Ectodermal cell (in vitro differentiated cells): ENCODE results near the gene RASGEF1B.

ENCODE experiments used
- H3K27ac ChIP-seq: 2 replicates; pipeline ENCODE4 v1.7.0; 2013; ENCODE audit warnings: mild to moderate bottlenecking, low read depth, low read length; ENCODE audit not compliant: insufficient read depth, poor library complexity, severe bottlenecking
- H3K27me3 ChIP-seq: 2 replicates; pipeline ENCODE4 v1.7.0; 2013; ENCODE audit warnings: mild to moderate bottlenecking, low read length; ENCODE audit not compliant: insufficient read depth, control insufficient read depth, poor library complexity, severe bottlenecking
- H3K36me3 ChIP-seq: one replicate; pipeline ENCODE4 v1.7.0; 2013; ENCODE audit warnings: low read length; ENCODE audit not compliant: control insufficient read depth, insufficient read depth
- H3K4me1 ChIP-seq: one replicate; pipeline ENCODE4 v1.7.0; 2013; ENCODE audit warnings: low read length; ENCODE audit not compliant: control insufficient read depth, insufficient read depth
- H3K4me3 ChIP-seq: 2 replicates; pipeline ENCODE4 v1.7.0; 2013; ENCODE audit warnings: low read depth, low read length, control low read depth; ENCODE audit not compliant: insufficient read depth
- H3K9me3 ChIP-seq: 2 replicates; pipeline ENCODE4 v1.7.0; 2013; ENCODE audit warnings: mild to moderate bottlenecking, low read length, moderate library complexity; ENCODE audit not compliant: control insufficient read depth
- WGBS, 2 experiments: methylation state at CpG; one replicate each; pipeline ENCODE4 v1.1.7; 2013; ENCODE audit warnings: missing lambda C conversion rate in 2 of 2; 5-methylcytosine and 5-hydroxymethylcytosine counted together

RASGEF1B gene

DNA sequence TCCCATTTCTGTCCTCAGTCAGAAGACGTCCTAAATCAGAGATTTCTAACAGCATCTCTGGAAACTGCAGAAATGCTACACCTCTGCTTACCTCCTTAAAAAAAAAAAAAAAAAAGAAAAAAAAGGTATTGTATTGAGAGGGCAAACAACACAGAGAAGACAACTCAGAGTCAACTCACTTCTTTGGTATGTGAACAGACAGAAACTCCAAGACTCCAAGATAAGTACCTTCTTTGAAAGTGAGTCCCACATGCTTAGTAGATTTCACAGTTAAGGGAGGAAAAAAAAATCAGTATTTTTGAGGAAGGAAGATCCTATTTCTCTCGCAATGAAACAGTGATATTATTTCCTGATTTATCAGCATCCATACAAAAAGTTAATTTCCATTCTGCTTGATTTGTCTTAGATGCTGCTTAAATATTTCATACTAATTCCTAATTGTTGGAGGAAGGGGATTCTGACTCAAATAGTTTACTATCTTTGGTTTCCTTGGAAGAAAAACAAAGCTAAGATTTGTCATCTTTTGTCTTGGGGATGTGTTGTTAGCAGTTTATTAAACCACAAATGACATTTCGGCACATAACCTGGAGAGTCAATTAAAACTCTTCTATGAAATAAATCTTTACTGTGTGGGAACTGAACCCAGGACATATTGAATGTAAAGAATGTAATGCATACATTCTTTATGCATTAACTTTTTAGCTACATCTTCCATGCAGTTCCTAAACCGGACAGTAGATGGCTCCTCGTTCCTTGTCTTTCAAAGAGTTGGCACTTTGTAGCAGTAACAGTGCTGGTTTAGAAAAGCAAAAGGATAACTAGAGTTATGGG is 4.7 kb downstream of the RASGEF1B start:
- H3K4me1 ChIP-seq, result peaks cover 8% of the 10 kb centered on the region
- H3K27me3 ChIP-seq, result peaks cover 22% of the 10 kb centered on the region
- H3K27ac ChIP-seq, result no peak overlapping the region
- no peak overlapping the region for H3K4me3 ChIP-seq
- H3K36me3 ChIP-seq, result no peaks in the 10 kb centered on the region
- no peaks in the 10 kb centered on the region for H3K9me3 ChIP-seq
- WGBS, 2 experiments, result 0 to 28% methylated on average over 2 to 4 of the region's 5 CpGs

DNA sequence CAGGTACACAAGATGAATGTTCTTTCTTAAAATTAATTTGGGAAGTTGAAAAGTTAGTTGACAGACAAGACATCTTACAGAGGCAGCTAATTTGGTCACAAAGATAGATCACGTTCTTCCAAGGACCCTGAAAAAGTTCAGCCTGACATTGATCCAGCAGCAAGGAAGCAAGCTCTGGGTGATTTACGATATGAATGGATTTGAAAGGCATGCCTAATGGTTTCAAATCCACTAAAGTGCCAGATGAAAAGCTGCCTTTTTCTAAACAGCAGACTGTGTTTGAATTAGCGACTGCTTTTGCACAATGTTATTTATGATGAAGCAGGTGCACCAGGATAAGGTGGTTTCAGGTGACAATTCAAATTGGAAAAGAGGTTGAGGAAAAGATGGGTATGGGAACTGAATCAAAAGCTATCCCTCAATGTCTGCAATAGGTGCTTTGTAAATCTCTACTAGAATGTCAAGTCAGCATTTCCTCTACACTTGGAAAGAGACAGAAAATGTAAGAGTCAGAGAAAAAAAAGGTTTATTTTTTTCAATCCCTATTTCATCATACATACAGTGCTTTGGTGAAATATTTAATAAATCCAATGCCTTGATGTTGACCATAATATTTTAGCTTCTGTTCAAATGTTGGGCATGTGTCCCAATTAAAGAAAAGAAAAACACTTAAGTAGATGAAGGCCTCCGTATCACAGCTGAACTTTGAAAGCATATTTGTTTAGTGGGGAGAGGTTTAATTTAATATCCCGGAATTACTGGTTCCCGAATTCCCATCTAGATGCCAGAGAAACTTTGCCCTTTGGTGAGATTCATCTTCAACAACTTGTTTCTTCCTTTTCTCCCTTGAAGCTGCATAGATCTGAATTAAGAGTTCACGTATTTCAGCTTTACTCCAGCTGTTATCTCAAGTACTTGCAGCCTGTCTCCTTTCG is 6.0 kb downstream of the RASGEF1B start:
- Histone ChIP-seq H3K4me1 (peaks cover 3% of the 10 kb centered on the region), H3K9me3 (no peaks in the 10 kb centered on the region), H3K27me3 (peaks cover 12% of the 10 kb centered on the region), H3K27ac (no peak overlapping the region), H3K4me3 (no peak overlapping the region), H3K36me3 (no peaks in the 10 kb centered on the region)
- 90 to 91% methylated on average over 8 of the region's 8 CpGs for WGBS, 2 experiments

DNA sequence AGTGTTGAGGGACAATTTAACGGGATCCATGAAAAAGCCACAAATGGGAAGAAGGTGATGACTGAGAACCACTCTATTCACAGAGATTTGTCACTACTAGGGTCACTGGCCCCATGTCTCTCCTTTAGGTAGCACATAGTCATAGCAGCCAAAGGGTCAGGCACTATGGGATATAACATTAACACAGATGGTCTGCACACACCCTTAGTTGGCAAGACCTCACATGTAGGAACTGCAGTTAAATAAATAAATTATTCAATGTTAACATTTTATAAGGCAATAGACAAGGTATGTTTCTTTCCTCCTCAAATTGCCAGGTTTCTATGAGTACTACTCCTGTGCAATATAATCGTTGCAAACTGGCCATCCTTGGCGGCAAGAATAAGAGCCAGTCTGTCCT is 10.9 kb downstream of the RASGEF1B start:
- WGBS, 2 experiments, result 95 to 96% methylated on average over 3 of the region's 3 CpGs
- Histone ChIP-seq H3K4me1 (no peaks in the 10 kb centered on the region), H3K4me3 (no peak overlapping the region), H3K27me3 (no peaks in the 10 kb centered on the region), H3K9me3 (no peaks in the 10 kb centered on the region), H3K36me3 (no peaks in the 10 kb centered on the region), H3K27ac (no peak overlapping the region)

DNA sequence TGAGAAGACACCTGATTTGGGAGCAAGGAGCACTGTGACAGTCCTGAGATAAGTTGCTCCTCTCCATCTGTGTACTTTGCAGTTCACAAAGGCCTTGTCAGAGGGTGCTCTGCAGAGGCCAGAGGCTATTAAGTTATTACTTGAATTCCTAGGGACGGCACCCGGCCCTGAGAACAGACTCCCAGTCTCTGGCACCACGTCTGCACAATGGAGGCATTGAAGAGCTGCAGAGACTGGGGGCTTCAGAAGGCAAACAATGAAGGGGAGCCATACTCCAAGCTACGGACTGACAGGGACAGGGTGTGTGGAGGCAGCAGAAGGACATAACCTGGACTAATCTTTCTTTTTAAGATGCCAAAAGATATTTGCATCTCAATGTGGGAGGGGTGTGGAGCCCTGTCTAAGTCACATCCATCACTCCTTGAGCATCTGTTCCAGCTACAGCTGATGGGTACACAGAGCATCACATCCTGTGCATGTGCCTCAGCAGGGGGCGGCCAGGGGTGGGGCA is 11.5 kb downstream of the RASGEF1B start:
- H3K27me3 ChIP-seq, result no peaks in the 10 kb centered on the region
- no peaks in the 10 kb centered on the region for H3K9me3 ChIP-seq
- no peak overlapping the region for H3K4me3 ChIP-seq
- H3K27ac ChIP-seq, result no peak overlapping the region
- WGBS, 2 experiments, result 73 to 78% methylated on average over 5 of the region's 5 CpGs
- H3K4me1 ChIP-seq, result no peaks in the 10 kb centered on the region
- no peaks in the 10 kb centered on the region for H3K36me3 ChIP-seq

DNA sequence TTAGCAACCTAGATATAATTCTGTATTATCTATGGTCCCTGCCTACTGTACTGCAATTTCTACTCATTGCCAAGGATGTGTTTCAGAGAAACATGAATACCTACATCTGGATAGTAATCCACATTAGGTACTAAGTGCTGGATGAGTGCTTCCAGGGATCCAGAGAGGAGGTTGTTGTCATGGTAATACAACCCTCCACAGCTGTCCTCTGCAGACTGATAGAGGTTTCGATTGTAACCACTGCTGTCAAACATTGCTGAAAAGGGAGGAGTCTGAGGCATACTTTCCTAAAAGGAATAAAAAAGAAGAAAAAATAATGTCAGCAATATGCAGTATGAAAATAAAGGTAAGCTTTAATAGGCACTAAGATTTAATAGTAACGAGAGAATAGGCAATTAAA is 12.5 kb downstream of the RASGEF1B start:
- Histone ChIP-seq H3K36me3 (no peaks in the 10 kb centered on the region), H3K4me1 (no peaks in the 10 kb centered on the region), H3K9me3 (no peaks in the 10 kb centered on the region), H3K27me3 (no peaks in the 10 kb centered on the region), H3K4me3 (no peak overlapping the region), H3K27ac (no peak overlapping the region)
- 94 to 98% methylated on average over 2 of the region's 2 CpGs for WGBS, 2 experiments

DNA sequence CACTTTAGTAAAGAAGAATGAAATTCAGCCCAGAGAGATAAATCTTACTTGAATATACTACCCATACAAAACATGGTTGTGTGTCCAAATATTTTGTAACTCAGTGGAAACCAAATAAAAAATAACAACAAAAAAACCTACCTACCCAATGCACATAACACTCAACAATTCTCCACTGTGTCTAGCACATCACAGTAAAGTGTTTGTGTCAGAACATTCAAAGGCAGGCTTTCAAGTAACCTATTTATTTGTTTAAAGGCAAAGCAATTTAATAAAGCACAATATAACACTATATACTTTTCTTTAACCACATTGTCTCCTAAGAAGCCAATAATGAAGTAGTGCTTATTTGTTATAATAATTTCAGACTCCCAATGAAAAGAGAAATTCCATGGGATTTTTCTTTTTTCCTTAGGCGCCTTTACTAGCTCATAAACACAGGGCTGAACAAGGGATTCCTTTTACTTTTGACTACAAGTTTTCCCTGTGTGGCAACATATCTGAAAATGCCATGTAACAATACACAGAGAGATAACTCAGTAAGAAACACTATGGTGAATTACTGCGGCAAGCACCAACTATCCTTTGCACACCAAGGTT is 13.7 kb downstream of the RASGEF1B start:
- 95 to 100% methylated on average over 1 to 2 of the region's 2 CpGs for WGBS, 2 experiments
- no peak overlapping the region for H3K27ac ChIP-seq
- H3K36me3 ChIP-seq, result no peaks in the 10 kb centered on the region
- no peaks in the 10 kb centered on the region for H3K4me1 ChIP-seq
- H3K4me3 ChIP-seq, result no peak overlapping the region
- H3K27me3 ChIP-seq, result no peaks in the 10 kb centered on the region
- no peaks in the 10 kb centered on the region for H3K9me3 ChIP-seq

DNA sequence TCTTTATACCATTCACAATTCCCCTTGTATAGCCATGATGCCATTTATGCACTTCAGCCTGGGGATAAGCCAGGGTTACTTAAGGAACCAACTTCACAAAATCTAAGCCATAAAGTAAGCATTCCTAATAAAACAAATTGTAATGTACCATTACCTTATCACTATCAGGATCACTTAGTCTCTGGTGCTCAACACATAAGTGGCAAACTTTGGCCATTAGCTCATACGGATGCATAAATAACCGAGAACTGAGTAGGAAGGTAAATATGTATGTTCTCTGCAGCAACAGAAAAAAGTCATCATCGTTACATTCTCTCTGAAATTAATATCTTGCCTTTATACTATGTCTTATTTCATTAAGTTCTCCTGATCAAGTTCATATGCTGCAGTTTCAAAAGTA is 14.4 kb downstream of the RASGEF1B start:
- Histone ChIP-seq H3K4me3 (no peak overlapping the region), H3K36me3 (no peaks in the 10 kb centered on the region)
- 91 to 95% methylated on average over 2 to 3 of the region's 3 CpGs for WGBS, 2 experiments

DNA sequence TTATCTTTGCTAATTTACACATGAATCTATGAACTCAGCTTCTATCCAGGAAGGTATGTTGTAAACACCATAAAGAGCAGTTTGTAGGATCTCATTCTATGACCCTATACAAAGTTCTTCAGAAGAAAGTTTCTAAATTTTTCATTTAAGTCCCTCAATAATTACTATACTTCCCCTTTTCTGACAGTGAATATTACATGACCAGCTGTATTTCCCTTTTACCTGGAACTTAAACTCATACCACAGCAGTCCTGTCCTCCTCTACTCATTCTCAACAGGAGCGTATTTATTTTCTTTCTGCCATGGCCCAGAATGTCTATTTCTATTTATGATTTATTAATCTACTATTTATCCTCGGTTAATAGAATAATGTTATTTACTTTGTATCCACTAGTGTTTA is 15.8 kb downstream of the RASGEF1B start:
- Histone ChIP-seq H3K4me3 (no peak overlapping the region), H3K27ac (no peak overlapping the region), H3K27me3 (no peaks in the 10 kb centered on the region), H3K9me3 (no peaks in the 10 kb centered on the region), H3K36me3 (no peaks in the 10 kb centered on the region), H3K4me1 (no peaks in the 10 kb centered on the region)
- 100% methylated on average over 1 of the region's 2 CpGs; no CpG with 5 or more reads in 1 of the 2 experiments for WGBS, 2 experiments

More for the DNA sequence above, 14.4 kb downstream of the RASGEF1B start:
- Histone ChIP-seq H3K4me1 (no peaks in the 10 kb centered on the region), H3K27ac (no peak overlapping the region), H3K27me3 (no peaks in the 10 kb centered on the region), H3K9me3 (no peaks in the 10 kb centered on the region)

DNA sequence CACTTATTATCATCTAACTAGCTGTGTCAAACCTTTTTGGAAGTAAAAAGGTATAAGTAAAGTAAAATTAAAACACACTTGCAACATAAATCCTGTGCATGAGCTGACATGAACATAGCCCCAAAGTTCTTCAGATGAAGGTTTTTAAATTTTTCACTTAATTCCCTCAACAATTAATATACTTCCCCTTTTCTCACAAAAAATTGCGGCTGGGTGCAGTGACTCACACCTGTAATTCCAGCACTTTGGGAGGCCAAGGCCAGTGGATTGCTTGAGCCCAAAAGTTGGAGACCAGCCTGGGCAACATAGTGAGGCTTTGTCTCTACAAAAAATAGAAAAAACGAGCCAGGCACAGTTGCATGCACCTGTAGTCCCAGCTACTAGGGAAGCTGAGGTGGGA is 16.8 kb downstream of the RASGEF1B start:
- WGBS, 2 experiments, result 82 to 86% methylated on average over 2 of the region's 2 CpGs
- Histone ChIP-seq H3K4me3 (no peak overlapping the region), H3K27ac (no peak overlapping the region), H3K4me1 (no peaks in the 10 kb centered on the region), H3K9me3 (no peaks in the 10 kb centered on the region), H3K36me3 (no peaks in the 10 kb centered on the region), H3K27me3 (no peaks in the 10 kb centered on the region)

DNA sequence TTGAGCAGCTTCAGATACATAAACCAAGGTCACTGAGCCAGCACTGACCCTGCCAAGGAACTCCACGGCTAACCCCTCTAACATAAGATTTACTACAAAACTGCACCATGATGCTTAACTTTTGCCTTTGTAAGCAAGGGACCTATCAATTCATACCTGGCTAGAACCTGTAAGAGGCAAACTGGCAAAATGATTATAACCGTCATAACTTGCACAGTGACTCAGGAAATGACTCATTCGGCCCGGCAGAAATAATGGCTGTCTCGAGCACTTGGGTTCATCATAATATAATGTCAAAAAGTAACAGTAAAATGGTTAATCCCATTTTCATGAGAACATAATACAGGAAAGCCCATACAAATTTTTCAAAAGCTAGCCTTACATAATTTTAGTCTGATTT is 17.2 kb downstream of the RASGEF1B start:
- 90% methylated on average over 5 of the region's 5 CpGs for WGBS, 2 experiments
- Histone ChIP-seq H3K4me1 (no peaks in the 10 kb centered on the region), H3K4me3 (no peak overlapping the region), H3K9me3 (no peaks in the 10 kb centered on the region), H3K27ac (no peak overlapping the region), H3K27me3 (no peaks in the 10 kb centered on the region), H3K36me3 (no peaks in the 10 kb centered on the region)
